Astrocyte (in vitro differentiated cells and primary cell): ENCODE data around the gene PFKFB4. TPM values are rescaled to one million over a fixed set of nuclear protein-coding genes. Genes with fewer than 3 reads are reported as not detected.

Source experiments
- DNase-seq: peaks from one replicate; pipeline ENCODE4 v3.0.0-alpha.2; 2010; ENCODE audit warnings: low read depth
- FAIRE-seq: peaks from 2 replicates; lab custom pipeline; 2011; peaks lifted over from hg19 to GRCh38; lab: Jason Lieb, UNC
- H2AFZ ChIP-seq: 2 replicates; pipeline ENCODE4 v1.6.0; 2012; ENCODE audit warnings: low read depth, low read length, inconsistent platforms
- H3K27ac ChIP-seq: 2 replicates; pipeline ENCODE4 v1.5.1; 2011; ENCODE audit warnings: low read depth, low read length, inconsistent platforms
- H3K27me3 ChIP-seq: 2 replicates; pipeline ENCODE4 v1.6.0; 2011; ENCODE audit warnings: low read length, inconsistent platforms; ENCODE audit not compliant: insufficient read depth
- H3K36me3 ChIP-seq: 2 replicates; pipeline ENCODE4 v1.5.1; 2011; ENCODE audit warnings: low read length, inconsistent platforms; ENCODE audit not compliant: insufficient read depth
- H3K4me1 ChIP-seq: 2 replicates; pipeline ENCODE4 v1.5.1; 2011; ENCODE audit warnings: low read length, inconsistent platforms; ENCODE audit not compliant: insufficient read depth
- H3K4me2 ChIP-seq: 2 replicates; pipeline ENCODE4 v1.6.0; 2012; ENCODE audit warnings: low read length, inconsistent platforms
- H3K4me3 ChIP-seq: 2 replicates; pipeline ENCODE4 v1.5.1; 2011; ENCODE audit warnings: low read depth, mild to moderate bottlenecking, low read length, inconsistent platforms; ENCODE audit not compliant: insufficient read depth
- H3K79me2 ChIP-seq: 2 replicates; pipeline ENCODE4 v1.6.0; 2012; ENCODE audit warnings: mild to moderate bottlenecking, low read length, inconsistent platforms; ENCODE audit not compliant: insufficient read depth
- H3K9ac ChIP-seq: 2 replicates; pipeline ENCODE4 v1.6.0; 2012; ENCODE audit warnings: mild to moderate bottlenecking, low read length, inconsistent platforms
- H3K9me3 ChIP-seq: 2 replicates; pipeline ENCODE4 v1.5.1; 2012; ENCODE audit warnings: low read depth, mild to moderate bottlenecking, low read length, inconsistent platforms; ENCODE audit not compliant: insufficient read depth
- H4K20me1 ChIP-seq: 2 replicates; pipeline ENCODE4 v1.6.0; 2012; ENCODE audit warnings: low read length, inconsistent platforms; ENCODE audit not compliant: insufficient read depth
- H3K27ac Mint-ChIP-seq: one replicate; pipeline ENCODE4 v1.8.0; 2021; ENCODE audit warnings: mild to moderate bottlenecking, mixed read lengths; ENCODE audit not compliant: unreplicated experiment
- H3K27me3 Mint-ChIP-seq: one replicate; pipeline ENCODE4 v1.8.0; 2021; ENCODE audit warnings: low read depth, mixed read lengths; ENCODE audit not compliant: unreplicated experiment
- H3K36me3 Mint-ChIP-seq: one replicate; pipeline ENCODE4 v1.8.0; 2021; ENCODE audit warnings: low read depth, mixed read lengths; ENCODE audit not compliant: unreplicated experiment
- H3K4me1 Mint-ChIP-seq: one replicate; pipeline ENCODE4 v1.8.0; 2021; ENCODE audit warnings: low read depth, mixed read lengths; ENCODE audit not compliant: unreplicated experiment
- H3K4me3 Mint-ChIP-seq: one replicate; pipeline ENCODE4 v1.8.0; 2021; ENCODE audit warnings: mild to moderate bottlenecking, moderate library complexity, mixed read lengths; ENCODE audit not compliant: unreplicated experiment
- H3K9me3 Mint-ChIP-seq: one replicate; pipeline ENCODE4 v1.8.0; 2021; ENCODE audit warnings: mild to moderate bottlenecking, mixed read lengths; ENCODE audit not compliant: unreplicated experiment
- EZH2 ChIP-seq: IDR thresholded peaks from 2 replicates; pipeline ENCODE4 v1.6.1; 2012; ENCODE audit warnings: mild to moderate bottlenecking, low read length, inconsistent platforms; ENCODE audit not compliant: insufficient read depth
- total RNA-seq: library from RNA; stranded (reverse); gene quantifications from 2 replicates; pipeline ENCODE4 v1.2.1, GENCODE V29; 2021
- TF ChIP-seq, protein P1 (sequence below): IDR thresholded peaks from 2 replicates; pipeline ENCODE4 v1.5.1; 2011; ENCODE audit warnings: low read depth, mild to moderate bottlenecking, inconsistent platforms, low read length, moderate library complexity; ENCODE audit not compliant: insufficient read depth

Gene PFKFB4
- total RNA-seq, 1 donor from 2014 or later: 27.8 TPM

- Histone ChIP-seq H3K9me3 (no peaks in the 10 kb centered on the region), H3K36me3 (peaks cover 12% of the 10 kb centered on the region), H3K9ac (no peak overlapping the region), H3K4me2 (no peak overlapping the region), H3K27me3 (no peaks in the 10 kb centered on the region), H3K4me3 (no peak overlapping the region), H3K4me1 (no peaks in the 10 kb centered on the region), H3K27ac (no peak overlapping the region), H2AFZ (no peak overlapping the region), H4K20me1 (peaks cover 3% of the 10 kb centered on the region), H3K79me2 (no peaks in the 10 kb centered on the region)
- Mint-ChIP-seq H3K27ac (no peak overlapping the region), H3K27me3 (no peaks in the 10 kb centered on the region), H3K36me3 (peaks cover 40% of the 10 kb centered on the region), H3K9me3 (no peaks in the 10 kb centered on the region), H3K4me1 (peaks cover 3% of the 10 kb centered on the region), H3K4me3 (no peak overlapping the region)
- no peak for FAIRE-seq
- TF ChIP-seq EZH2: no peak
- TF ChIP-seq, protein P1, sequence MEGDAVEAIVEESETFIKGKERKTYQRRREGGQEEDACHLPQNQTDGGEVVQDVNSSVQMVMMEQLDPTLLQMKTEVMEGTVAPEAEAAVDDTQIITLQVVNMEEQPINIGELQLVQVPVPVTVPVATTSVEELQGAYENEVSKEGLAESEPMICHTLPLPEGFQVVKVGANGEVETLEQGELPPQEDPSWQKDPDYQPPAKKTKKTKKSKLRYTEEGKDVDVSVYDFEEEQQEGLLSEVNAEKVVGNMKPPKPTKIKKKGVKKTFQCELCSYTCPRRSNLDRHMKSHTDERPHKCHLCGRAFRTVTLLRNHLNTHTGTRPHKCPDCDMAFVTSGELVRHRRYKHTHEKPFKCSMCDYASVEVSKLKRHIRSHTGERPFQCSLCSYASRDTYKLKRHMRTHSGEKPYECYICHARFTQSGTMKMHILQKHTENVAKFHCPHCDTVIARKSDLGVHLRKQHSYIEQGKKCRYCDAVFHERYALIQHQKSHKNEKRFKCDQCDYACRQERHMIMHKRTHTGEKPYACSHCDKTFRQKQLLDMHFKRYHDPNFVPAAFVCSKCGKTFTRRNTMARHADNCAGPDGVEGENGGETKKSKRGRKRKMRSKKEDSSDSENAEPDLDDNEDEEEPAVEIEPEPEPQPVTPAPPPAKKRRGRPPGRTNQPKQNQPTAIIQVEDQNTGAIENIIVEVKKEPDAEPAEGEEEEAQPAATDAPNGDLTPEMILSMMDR: no peak
- no peak for DNase-seq
These were observed 8.5 kb downstream of the PFKFB4 start for GRCh38 chr3:48548126-48548525.

DNA sequence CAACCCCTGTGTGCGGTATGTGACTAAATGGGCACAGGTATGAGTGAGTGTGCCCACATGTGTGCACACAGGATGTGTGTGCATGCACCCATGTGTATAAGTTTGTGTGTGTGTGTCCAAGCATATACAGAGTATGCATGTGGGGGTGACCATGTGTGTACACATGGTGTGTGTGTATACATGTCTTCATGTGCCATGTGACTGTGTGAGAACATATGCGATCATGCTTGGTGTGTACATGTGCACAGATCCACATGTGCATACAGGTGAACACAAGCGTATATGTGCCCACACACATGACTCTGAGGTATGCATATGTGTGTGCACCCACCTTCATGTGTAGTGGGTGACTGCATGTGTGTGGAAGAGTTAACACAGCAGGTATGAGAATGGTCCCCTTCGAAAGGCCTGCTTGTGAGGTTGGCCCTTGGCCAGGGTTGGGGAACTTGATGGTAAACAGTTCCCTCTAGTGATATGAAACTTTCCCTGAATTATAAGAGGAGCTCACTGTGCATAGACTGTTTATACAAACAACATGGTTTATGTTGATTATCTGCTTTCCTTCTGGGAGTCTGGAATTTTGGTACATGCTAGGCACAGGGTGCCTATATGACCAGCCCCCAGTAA, 10.3 kb downstream of the PFKFB4 start:
- no peak overlapping the region for H3K27ac ChIP-seq
- H3K79me2 ChIP-seq: no peaks in the 10 kb centered on the region
- no peak for TF ChIP-seq EZH2
- TF ChIP-seq, protein P1: no peak
- H3K27me3 Mint-ChIP-seq: no peaks in the 10 kb centered on the region
- no peak overlapping the region for H3K4me3 Mint-ChIP-seq
- no peaks in the 10 kb centered on the region for H3K9me3 Mint-ChIP-seq
- peaks cover 44% of the 10 kb centered on the region for H3K36me3 Mint-ChIP-seq
- FAIRE-seq: no peak
- H3K4me1 ChIP-seq: no peaks in the 10 kb centered on the region
- H3K9me3 ChIP-seq: no peaks in the 10 kb centered on the region
- DNase-seq: no peak
- H3K4me2 ChIP-seq: no peak overlapping the region
- H3K4me3 ChIP-seq: no peak overlapping the region
- H2AFZ ChIP-seq: no peak overlapping the region
- peaks cover 3% of the 10 kb centered on the region for H4K20me1 ChIP-seq
- no peak overlapping the region for H3K27ac Mint-ChIP-seq
- no peaks in the 10 kb centered on the region for H3K4me1 Mint-ChIP-seq
- H3K27me3 ChIP-seq: no peaks in the 10 kb centered on the region
- no peak overlapping the region for H3K9ac ChIP-seq
- peaks cover 12% of the 10 kb centered on the region for H3K36me3 ChIP-seq

GRCh38 chr3:48544141-48544540, 12.5 kb downstream of the PFKFB4 start:
- Mint-ChIP-seq H3K4me1 (no peaks in the 10 kb centered on the region), H3K9me3 (no peaks in the 10 kb centered on the region), H3K36me3 (peaks cover 39% of the 10 kb centered on the region), H3K27me3 (no peaks in the 10 kb centered on the region), H3K27ac (no peak overlapping the region), H3K4me3 (no peak overlapping the region)
- no peak for TF ChIP-seq EZH2
- TF ChIP-seq, protein P1: no peak
- H4K20me1 ChIP-seq: no peaks in the 10 kb centered on the region
- no peak for FAIRE-seq
- H3K9me3 ChIP-seq: no peaks in the 10 kb centered on the region
- H3K36me3 ChIP-seq: peaks cover 12% of the 10 kb centered on the region
- no peak overlapping the region for H3K4me3 ChIP-seq
- H3K27me3 ChIP-seq: no peaks in the 10 kb centered on the region
- H3K4me2 ChIP-seq: no peak overlapping the region
- no peaks in the 10 kb centered on the region for H3K79me2 ChIP-seq
- H2AFZ ChIP-seq: no peak overlapping the region
- H3K4me1 ChIP-seq: no peaks in the 10 kb centered on the region
- H3K27ac ChIP-seq: no peak overlapping the region
- H3K9ac ChIP-seq: no peak overlapping the region
- DNase-seq: no peak
